ENCODE data around the gene BID. TPM values are rescaled to one million over a fixed set of nuclear protein-coding genes. Genes with fewer than 3 reads are reported as not detected.

The BID gene
- total and polyA plus RNA-seq, 2 of the 4 experiments (the other 2 are of a cell fraction) = 69.5 to 240 TPM

GRCh38 chr22:17692841-17693240 is 81.4 kb downstream of the BID start:
- no CpG with 5 or more reads among the region's 4 CpGs for WGBS, 2 experiments (ENCODE audit: extremely low coverage in 2 of 2, insufficient read length in 1 of 2)
- Histone ChIP-seq H2BK5ac (ENCODE audit: low read depth, low read length, poor library complexity, severe bottlenecking) (no peak overlapping the region), H3K27ac (ENCODE audit: insufficient read depth, low read length) (no peak overlapping the region), H2AK5ac (ENCODE audit: low read depth, low read length) (no peak overlapping the region), H3K4me3 (ENCODE audit: insufficient read depth, low read depth, low read length) (no peak overlapping the region), H3K4me1 (ENCODE audit: control insufficient read depth, insufficient read depth, low read length) (peaks cover 3% of the 10 kb centered on the region; the same call in 1 of the 2 replicates), H3K79me1 (ENCODE audit: low read depth in 1 of 2, low read length in 2 of 2) (peaks cover 18 to 29% of the 10 kb centered on the region in 2 experiments), H3K4me2 (ENCODE audit: low read depth, low read length) (no peak overlapping the region), H3K9me3 (ENCODE audit: control insufficient read depth, insufficient read depth, low read length) (no peaks in the 10 kb centered on the region), H3K18ac (ENCODE audit: low read depth, low read length) (no peak overlapping the region), H3K56ac (ENCODE audit: extremely low read depth, insufficient read depth, low read length) (no peak overlapping the region), H3K14ac (replicated peaks; ENCODE audit: low read depth, low read length) (no peak overlapping the region), H2AK9ac (replicated peaks; ENCODE audit: low read depth, low read length, poor library complexity) (no peak overlapping the region), H2BK120ac (ENCODE audit: low read depth, low read length) (no peak overlapping the region), H4K20me1 (ENCODE audit: insufficient read depth, low read length) (no peaks in the 10 kb centered on the region), H2AFZ (replicated peaks; ENCODE audit: low read length, poor library complexity) (no peak overlapping the region), H4K91ac (ENCODE audit: insufficient read depth, low read depth, low read length) (no peak overlapping the region), H4K8ac (ENCODE audit: low read depth in 2 of 2, low read length in 2 of 2) (no peak overlapping the region), H4K5ac (ENCODE audit: low read depth, low read length) (no peak overlapping the region), H3K4ac (ENCODE audit: low read depth, low read length) (no peak overlapping the region), H3K36me3 (ENCODE audit: control insufficient read depth, insufficient read depth, low read length) (peaks cover 14% of the 10 kb centered on the region), H3K23ac (ENCODE audit: low read depth, low read length) (no peak overlapping the region), H2BK20ac (ENCODE audit: low read depth, low read length) (no peak overlapping the region), H2BK15ac (ENCODE audit: low read depth, low read length) (no peak overlapping the region), H3K27me3 (ENCODE audit: control insufficient read depth, insufficient read depth, low read length) (no peaks in the 10 kb centered on the region), H3K9ac (ENCODE audit: low read depth, low read length) (no peak overlapping the region), H3K9me1 (ENCODE audit: insufficient read depth, low read length) (peaks cover 5% of the 10 kb centered on the region)
- in situ Hi-C loops (cut with MboI; ENCODE audit: low sequenced_read_pairs) (no loop called here), intact Hi-C loops (cut with micrococcal nuclease) (no loop called here), dilution Hi-C loops (cut with HindIII; ENCODE audit: low sequenced_read_pairs, unreplicated experiment) (no loop called here)
- ChIA-PET POLR2A (ENCODE audit: unreplicated experiment) (no interaction called here), CTCF (interaction anchor here (0.5 kb wide), 1 partner anchor 10 kb away, joined by 5 read pairs; no protein-coding TSS in a partner anchor)
- TF ChIP-seq USF2 (IDR thresholded peaks at IDR 0.05; ENCODE audit: low read depth, low read length) (no peak), NFE2L2 (IDR thresholded peaks at IDR 0.05; ENCODE audit: low read depth, low read length) (no peak)
- BruUV-seq (replicated peaks) = no TSS peak
- ATAC-seq (ENCODE audit: low read depth) (no peak), DNase-seq (no peak)
